Measurements from ENCODE around the gene SLC15A2.
"Not testable (repeated sequence)": the region's sequence is repeated elsewhere in the genome, so short reads cannot be mapped to it uniquely, and the experiment has no call there.

Gene SLC15A2, protein sequence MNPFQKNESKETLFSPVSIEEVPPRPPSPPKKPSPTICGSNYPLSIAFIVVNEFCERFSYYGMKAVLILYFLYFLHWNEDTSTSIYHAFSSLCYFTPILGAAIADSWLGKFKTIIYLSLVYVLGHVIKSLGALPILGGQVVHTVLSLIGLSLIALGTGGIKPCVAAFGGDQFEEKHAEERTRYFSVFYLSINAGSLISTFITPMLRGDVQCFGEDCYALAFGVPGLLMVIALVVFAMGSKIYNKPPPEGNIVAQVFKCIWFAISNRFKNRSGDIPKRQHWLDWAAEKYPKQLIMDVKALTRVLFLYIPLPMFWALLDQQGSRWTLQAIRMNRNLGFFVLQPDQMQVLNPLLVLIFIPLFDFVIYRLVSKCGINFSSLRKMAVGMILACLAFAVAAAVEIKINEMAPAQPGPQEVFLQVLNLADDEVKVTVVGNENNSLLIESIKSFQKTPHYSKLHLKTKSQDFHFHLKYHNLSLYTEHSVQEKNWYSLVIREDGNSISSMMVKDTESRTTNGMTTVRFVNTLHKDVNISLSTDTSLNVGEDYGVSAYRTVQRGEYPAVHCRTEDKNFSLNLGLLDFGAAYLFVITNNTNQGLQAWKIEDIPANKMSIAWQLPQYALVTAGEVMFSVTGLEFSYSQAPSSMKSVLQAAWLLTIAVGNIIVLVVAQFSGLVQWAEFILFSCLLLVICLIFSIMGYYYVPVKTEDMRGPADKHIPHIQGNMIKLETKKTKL

DNA sequence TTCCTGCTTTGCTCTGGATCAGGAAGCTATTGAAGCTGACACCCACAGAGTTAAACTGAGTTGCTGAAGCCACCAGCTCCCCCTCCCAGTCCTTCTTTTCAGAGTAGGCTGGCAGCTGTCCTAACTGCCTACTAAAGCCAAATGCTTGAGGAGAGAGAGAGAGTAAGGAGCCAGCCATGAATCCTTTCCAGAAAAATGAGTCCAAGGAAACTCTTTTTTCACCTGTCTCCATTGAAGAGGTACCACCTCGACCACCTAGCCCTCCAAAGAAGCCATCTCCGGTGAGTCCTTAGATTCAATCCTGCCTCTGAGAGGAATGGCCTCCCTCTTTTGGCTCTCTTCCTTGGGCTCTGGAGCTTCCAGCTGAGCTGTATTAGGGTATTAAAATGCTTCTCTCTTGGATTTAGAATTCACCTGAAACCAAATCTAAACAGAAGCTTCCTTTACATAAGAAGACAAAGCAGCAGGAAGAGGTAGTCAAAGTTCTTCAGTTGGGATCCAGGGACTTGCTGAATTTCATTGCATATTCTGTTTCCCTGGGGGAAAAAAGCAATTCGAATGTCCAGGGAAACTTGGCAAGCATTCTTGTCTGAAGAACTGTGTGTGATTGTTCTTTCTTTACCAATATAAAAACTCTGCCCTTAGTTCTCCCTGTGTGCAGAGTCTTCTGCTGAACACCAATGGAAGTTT is at the start of gene SLC15A2:
TSS of gene SLC15A2 (plus strand) at position 101 of the 690 bp plus-strand sequence. CDS start at position 177, 76 bp downstream.
- DNase-seq (ENCODE audit: low read depth, low spot score): no peak

DNA sequence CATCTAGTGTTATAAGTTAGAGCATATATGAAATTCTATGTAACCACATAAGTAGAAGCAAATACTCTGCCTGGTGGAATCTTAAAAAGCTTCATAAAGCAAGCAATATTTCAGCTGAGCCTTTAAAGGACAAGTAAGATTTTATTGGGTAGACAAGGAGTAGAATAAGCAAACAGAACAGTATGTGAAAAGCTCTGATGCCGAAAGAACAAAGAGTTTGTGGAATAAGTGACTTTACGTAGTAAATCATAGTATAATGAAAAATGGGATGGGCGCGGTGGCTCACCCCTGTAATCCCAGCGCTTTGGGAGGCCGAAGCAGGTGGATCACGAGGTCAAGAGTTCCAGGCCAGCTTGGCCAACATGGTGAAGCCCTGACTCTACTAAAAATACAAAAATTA is 49.3 kb upstream of the SLC15A2 start:
- DNase-seq (ENCODE audit: low read depth, low spot score): no peak

DNA sequence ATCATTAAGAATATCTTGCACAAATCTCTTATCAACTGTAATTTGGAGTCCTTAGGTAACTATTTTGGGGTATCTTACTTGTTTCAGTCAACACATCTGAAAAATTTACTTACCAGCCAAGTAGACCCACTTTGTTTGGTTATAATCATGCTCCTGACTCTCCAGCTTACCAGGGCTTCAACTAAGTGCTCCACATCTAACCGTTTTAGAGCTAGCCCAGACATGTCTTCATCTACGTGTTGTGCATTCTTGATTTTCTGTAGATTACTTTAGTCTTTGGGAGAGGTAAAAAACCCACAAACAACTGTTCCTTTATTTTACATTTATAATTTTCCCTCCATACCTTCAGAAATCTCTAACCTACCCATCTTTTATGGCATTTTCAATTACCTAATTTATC is 41.9 kb upstream of the SLC15A2 start:
- no peak for DNase-seq (ENCODE audit: low read depth, low spot score)

DNA sequence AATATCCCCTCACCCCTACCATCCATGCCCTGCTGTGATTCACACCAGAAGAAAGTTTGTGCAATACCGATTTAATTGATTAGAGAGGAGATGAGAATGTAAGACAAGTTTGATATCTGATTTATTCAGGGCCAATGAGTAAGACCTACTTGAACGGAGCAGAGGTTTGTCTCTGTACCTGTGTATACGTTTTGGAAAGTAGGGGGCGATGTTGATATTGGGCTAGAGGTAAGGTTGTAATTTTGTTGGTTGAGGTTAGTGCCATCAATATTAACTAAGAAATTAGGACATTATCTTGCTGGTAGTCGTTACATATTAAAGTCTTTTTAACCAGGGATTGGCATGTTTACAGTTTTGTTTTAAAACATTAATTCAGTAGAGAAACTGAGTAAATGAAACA is 38.6 kb upstream of the SLC15A2 start:
- no peak for DNase-seq (ENCODE audit: low read depth, low spot score)

DNA sequence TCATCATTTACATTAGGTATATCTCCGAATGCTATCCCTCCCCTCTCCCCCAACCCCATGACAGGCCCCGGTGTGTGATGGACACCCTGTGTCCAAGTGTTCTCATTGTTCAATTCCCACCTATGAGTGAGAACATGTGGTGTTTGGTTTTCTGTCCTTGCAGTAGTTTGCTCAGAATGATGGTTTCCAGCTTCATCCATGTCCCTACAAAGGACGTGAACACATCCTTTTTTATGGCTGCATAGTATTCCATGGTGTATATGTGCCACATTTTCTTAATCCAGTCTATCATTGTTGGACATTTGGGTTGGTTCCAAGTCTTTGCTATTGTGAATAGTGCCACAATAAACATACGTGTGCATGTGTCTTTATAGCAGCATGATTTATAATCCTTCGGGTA is 36.4 kb upstream of the SLC15A2 start:
- not testable (repeated sequence) for DNase-seq (ENCODE audit: low read depth, low spot score)

DNA sequence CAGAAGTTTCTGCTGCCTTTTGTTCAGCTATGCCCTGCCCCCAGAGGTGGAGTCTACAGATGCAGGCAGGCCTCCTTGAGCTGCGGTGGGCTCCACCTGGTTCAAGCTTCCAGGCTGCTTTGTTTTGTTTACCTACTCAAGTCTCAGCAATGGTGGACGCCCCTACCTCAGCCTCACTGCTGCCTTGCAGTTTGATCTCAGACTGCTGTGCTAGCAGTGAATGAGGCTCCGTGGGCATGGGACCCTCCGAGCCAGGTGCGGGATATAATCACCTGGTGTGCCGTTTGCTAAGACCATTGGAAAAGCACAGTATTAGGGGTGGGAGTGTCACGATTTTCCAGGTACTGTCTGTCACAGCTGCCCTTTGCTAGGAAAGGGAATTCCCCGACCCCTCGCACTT is 31.0 kb upstream of the SLC15A2 start:
- not testable (repeated sequence) for DNase-seq (ENCODE audit: low read depth, low spot score)

DNA sequence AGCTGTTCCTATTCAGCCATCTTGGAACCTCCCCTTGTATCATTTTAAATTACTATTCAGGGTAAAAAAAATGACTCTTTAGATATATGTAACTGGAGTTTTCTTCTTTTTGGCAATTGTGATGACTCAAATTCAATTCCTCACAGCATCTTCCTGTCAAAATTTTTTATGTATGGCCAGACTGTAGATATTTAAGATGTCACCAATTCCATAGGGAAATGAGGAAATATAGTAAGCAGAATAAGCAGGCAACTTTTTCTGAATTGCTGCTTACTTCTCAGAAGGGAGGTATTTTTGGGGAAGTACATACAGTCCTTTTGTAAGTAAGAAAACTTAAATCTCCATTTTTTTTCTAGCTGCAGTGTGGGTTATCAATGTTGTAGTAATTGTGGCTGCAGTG is 30.4 kb upstream of the SLC15A2 start:
- no peak for DNase-seq (ENCODE audit: low read depth, low spot score)

DNA sequence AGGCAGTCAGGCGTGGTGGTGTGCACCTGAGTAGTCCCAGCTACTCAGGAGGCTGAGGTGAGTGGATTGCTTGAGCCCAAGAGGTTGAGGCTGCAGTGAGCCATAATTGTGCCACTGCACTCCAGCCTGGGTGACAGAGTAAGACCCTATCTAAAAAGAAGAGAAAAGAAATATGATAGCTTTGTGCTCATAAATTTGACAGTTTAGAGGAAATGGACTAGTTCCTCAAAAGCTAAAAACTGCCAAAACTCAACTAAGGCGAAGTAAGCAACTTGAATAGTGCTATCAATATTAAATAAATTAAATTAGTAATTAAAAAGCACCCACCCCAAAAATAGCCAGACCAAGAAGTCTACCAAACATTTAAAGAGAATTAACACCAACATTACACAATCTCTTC is 24.5 kb upstream of the SLC15A2 start:
- DNase-seq (ENCODE audit: low read depth, low spot score): no peak

DNA sequence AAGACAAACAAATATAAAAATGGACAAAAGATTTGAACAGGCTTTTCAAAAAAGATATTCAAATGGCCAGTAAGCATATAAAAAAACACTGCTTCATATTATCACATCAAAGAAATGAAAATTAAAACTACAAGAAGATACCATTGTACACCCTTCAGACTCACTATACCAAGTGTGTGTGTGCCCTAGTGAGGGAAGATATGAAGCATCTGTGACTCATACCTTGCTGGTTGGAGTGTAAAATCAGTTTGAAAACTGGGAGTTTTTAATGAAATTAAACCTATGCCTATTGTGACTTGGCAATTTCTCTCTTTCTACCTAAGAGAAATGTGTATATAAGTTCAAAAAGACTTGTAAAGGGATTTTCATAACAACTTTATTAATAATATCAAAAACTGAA is 23.5 kb upstream of the SLC15A2 start:
- no peak for DNase-seq (ENCODE audit: low read depth, low spot score)

DNA sequence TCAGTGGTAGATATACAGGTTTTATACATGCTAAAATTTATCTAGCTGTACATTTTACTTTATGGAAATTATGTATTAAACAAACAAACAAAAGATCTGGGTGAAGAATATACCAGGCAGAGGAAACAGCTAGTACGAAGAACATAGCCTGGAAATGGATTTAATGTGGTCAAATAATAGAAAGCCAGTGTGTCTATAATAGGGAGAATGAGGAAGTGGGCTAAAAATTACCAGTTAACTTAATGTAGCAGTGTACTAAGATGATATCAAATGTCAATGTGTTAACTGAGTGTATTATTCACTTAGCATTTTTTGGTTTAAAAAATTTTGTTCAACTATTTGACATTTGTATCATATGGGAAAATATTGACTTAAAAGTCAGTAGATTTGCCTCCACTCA is 22.8 kb upstream of the SLC15A2 start:
- no peak for DNase-seq (ENCODE audit: low read depth, low spot score)

DNA sequence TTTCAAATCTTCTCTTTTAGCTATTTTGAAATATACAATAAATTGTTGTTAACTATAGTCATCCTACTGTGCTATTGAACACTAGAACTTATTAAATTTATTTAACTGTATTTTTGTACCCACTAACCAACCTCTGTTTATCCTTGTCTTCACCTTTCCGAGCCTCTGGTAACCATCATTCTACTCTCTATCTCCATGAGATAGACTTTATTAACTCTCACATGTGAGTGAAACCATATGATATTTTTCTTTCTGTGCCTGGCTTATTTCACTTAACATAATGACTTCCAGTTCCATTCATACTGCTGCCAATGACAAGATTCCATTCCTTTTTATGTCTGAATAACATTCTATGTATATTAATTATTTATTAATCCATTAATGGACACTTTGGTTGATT is 15.8 kb upstream of the SLC15A2 start:
- no peak for DNase-seq (ENCODE audit: low read depth, low spot score)

DNA sequence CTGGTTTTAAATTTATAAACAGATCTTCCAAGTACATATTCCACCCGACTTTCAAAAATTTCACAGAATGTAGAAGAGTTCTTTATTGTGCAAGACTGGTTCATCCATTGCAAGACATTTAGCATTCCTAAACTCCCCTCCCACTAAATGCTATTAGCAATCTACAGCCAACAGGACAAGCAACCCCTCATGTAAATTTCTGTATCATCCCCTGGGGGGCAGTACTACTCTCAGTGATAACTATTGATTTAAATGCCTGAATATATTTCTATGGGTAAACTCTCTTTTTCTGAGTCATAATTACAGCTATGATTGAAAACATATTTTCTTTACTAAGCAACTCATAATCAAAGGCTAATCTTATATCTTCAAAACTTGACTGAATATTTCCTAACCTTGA is 10.7 kb upstream of the SLC15A2 start:
- no peak for DNase-seq (ENCODE audit: low read depth, low spot score)

DNA sequence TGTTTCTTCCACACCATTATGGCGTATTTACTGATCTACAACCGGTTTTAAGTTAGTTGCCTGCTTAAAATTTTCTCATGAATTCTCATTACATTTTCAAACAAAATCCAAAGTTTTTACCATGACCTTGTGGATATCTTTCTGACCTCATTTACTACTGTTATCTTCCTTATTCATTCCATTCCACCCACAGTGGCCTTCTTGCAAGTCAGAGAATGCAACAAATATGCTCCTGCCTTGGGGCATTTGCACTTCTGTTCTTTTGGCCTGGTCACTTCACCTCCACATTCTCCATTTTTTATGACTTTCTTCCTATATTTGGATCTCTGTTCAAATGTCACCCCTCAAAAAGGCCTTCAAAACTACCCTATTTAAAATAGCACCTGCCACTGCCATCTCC is 8.8 kb upstream of the SLC15A2 start:
- DNase-seq (ENCODE audit: low read depth, low spot score): no peak

DNA sequence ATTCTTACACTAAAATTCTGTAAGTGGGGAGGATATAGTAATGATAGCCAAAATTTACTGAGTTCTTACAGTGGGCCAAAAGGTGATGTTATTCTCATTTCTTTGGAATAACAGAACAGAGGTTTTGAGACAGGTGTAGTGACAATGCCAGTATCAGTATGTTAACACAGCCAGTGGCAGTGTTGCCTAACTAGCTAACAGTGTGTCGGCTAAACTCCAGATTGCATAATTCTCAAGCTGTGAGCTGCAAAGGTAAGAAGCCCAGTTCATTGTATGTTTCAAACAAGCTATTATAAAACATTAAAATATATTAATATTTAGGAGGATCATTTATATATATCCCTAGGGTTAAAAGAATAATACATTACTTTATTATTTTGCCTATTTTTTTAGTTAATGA is 920 bp downstream of the SLC15A2 start:
- no peak for DNase-seq (ENCODE audit: low read depth, low spot score)

DNA sequence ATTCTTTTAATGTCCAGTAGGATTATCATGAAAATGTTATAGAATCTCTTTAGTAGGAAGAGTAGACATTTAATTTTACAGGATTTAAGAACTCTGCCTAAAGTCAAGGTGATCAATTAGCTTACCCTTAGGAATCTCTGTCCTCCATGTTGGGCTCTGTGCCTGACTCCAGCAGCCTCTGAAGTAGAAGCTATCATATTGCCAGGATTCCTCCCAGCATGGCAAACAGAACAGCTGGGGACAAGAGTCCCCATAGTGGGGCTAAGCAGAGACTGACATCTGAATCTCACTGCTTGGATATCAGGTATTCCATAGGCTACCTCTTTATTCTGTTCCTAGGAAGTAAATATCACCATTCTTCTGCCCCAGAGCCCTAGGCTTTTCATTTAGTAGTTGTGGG is 1.5 kb downstream of the SLC15A2 start:
- DNase-seq (ENCODE audit: low read depth, low spot score): no peak

DNA sequence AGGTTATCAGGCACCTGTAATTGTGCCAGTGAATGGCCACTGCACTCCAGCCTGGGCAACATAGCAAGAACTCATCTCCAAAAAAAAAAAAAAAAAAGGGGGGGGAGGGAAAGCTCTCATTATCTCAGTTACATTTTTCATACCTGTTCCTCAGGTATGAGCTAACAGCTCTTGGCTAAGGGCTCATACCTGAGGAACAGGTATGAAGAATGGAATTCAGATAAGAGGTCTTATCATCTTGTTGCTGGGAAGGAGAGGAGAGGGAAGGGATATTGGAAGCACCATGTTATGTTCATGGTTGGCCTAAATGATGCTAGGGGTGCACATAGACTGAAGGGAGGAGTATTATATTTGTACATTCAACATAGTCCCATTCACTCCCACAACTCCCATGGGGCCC is 2.6 kb downstream of the SLC15A2 start:
- DNase-seq (ENCODE audit: low read depth, low spot score): no peak

DNA sequence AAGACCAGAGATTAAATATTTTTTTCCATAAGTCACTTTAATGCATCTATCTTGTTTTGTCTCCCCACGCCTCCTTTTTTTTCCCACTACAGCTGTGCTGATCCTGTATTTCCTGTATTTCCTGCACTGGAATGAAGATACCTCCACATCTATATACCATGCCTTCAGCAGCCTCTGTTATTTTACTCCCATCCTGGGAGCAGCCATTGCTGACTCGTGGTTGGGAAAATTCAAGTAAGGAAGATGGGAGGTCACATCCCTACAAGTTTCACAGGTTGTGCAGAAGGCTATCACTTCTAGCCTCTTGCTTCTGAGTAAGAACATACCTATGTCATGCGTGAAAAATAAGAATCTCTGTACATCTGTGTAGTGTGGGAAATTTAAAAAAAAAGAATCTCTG is 3.1 kb downstream of the SLC15A2 start:
- DNase-seq (ENCODE audit: low read depth, low spot score): no peak

DNA sequence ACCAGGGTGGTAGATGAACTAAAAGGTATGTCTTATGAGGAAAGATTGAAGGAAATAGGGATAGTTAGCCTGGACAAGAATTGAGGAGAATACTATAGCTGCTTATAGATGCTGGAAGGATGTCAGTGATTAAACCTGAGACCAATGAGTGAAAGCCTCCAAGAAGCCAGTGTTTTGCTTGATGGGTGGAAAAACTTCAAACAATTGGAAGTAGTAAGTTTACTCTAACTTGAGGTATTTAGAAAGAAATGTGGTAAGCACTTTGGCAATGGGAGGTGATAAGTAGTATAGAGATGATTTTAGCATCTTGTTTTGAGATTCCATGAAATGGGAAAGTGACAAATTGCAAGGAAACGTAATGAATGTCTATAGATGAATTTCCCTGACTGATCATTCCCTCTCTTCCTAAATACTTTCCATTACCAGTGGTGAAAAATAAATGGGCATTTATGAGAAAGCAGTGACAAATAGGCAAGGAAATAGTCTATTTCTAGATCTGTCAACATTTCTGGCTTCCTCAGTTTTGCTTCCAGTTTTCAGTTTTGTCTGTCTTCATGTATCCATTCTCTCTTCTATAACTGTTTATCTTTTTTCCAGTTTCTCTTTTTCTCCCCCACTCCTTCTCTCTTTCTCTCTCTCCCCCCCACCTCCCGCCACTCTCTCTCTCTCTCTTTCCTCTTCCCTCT is 19.2 kb downstream of the SLC15A2 start:
- DNase-seq (ENCODE audit: low read depth, low spot score): no peak

DNA sequence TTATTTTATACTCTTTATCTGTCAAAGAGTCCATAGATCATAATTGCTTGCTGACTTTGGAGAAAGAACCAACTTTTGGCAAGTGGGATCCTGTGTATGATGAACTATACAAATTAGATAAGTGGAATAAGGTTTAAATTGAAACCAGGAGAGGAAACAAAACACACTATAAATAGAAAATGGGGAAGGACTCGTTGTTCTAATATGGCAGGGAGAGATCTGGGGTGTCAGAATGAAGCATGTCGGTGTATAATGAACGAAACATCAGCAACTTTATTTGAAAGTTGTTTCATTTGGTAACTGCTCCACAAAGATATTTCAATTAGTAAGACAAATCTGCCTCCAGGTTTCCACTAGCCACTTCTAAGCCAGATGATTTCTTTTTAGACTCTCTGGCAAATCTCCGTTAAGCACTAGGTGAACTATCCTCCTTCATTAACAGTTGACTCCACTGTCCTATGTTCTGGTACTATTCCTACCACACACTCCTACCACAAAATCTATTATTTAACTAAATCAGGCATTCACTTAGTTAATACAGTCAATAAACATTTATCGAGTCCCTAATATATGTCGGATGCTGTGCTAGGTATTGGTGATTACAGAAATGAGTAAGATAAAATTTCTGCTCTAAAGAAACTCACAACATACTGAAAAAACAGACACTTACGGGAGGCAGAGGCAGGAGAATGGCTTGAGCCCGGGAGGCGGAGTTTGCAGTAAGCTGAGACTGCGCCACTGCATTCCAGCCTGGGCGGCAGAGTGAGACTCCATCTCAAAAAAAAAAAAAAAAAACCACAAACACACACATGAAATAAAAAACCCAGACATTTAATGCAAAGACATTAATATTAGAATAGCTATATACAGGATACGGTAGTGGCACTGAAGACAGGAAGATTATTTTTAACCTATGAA is 20.1 kb downstream of the SLC15A2 start:
- no peak for DNase-seq (ENCODE audit: low read depth, low spot score)

DNA sequence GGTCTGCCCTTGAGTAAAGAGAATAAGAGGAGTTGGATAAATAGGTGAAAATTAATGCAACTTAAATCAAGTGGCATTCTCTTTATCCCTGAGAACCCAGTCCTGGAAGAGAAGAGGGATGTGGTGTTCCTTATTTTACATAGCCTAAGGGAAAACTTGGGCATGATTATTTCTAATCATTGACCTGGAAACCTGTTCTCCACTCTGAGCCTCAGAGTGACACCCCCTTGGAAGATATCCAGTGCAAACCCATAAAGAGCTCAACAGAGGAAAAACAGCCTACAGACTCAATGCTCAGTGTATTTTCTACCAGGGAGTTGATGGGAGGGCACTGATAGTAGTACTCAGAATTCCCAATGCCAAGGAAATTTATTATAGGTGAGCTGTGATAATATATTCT is 22.0 kb downstream of the SLC15A2 start:
- no peak for DNase-seq (ENCODE audit: low read depth, low spot score)
